Mesendoderm (in vitro differentiated cells): ENCODE data around the gene AMMECR1L.
"Not testable (repeated sequence)": the region's sequence is repeated elsewhere in the genome, so short reads cannot be mapped to it uniquely, and the experiment has no call there.

Source experiments
- DNase-seq: peaks from one replicate; pipeline ENCODE4 v3.0.0; 2013
- H2AK5ac ChIP-seq: 2 replicates; pipeline ENCODE4 v1.6.1; 2013; ENCODE audit warnings: low read length, inconsistent platforms
- H2BK120ac ChIP-seq: 2 replicates; pipeline ENCODE4 v1.6.1; 2013; ENCODE audit warnings: low read depth, mild to moderate bottlenecking, low read length, moderate library complexity, mixed read lengths
- H2BK15ac ChIP-seq: replicated peaks from 2 replicates; pipeline ENCODE4 v1.6.1; 2013; ENCODE audit warnings: low read depth, mild to moderate bottlenecking, moderate library complexity
- H2BK5ac ChIP-seq: 2 replicates; pipeline ENCODE4 v1.6.1; 2013; ENCODE audit warnings: low read length, inconsistent platforms
- H3K18ac ChIP-seq: 2 replicates; pipeline ENCODE4 v1.6.1; 2013; ENCODE audit warnings: mild to moderate bottlenecking, low read length, mixed read lengths
- H3K23ac ChIP-seq: one replicate; pipeline ENCODE4 v1.6.1; 2013; ENCODE audit warnings: low read length
- H3K27ac ChIP-seq: 2 replicates; pipeline ENCODE4 v1.5.1; 2013; ENCODE audit warnings: low read depth, mild to moderate bottlenecking, inconsistent platforms, low read length, moderate library complexity
- H3K27me3 ChIP-seq: 2 replicates; pipeline ENCODE4 v1.6.1; 2013; ENCODE audit warnings: low read length, control low read depth, mild to moderate bottlenecking, inconsistent platforms; ENCODE audit not compliant: insufficient read depth, poor library complexity
- H3K36me3 ChIP-seq: 2 replicates; pipeline ENCODE4 v1.6.1; 2013; ENCODE audit warnings: low read length, inconsistent platforms; ENCODE audit not compliant: control insufficient read depth, insufficient read depth
- H3K4ac ChIP-seq: one replicate; pipeline ENCODE4 v1.6.1; 2013; ENCODE audit warnings: low read depth, mild to moderate bottlenecking, low read length, moderate library complexity
- H3K4me1 ChIP-seq: 2 replicates; pipeline ENCODE4 v1.6.1; 2013; ENCODE audit warnings: low read depth, low read length, inconsistent platforms; ENCODE audit not compliant: control insufficient read depth
- H3K4me2 ChIP-seq: 2 replicates; pipeline ENCODE4 v1.6.1; 2013; ENCODE audit warnings: low read length
- H3K4me3 ChIP-seq: 2 replicates; pipeline ENCODE4 v1.5.1; 2013; ENCODE audit warnings: mild to moderate bottlenecking, low read length
- H3K56ac ChIP-seq: one replicate; pipeline ENCODE4 v1.6.1; 2013; ENCODE audit warnings: low read length
- H3K79me1 ChIP-seq: 2 replicates; pipeline ENCODE4 v1.6.1; 2013; ENCODE audit warnings: low read length, inconsistent platforms
- H3K79me2 ChIP-seq: 2 replicates; pipeline ENCODE4 v1.6.1; 2013; ENCODE audit warnings: mild to moderate bottlenecking, low read length; ENCODE audit not compliant: control insufficient read depth, insufficient read depth
- H3K9ac ChIP-seq: 2 replicates; pipeline ENCODE4 v1.6.1; 2013; ENCODE audit warnings: low read length, inconsistent platforms
- H4K5ac ChIP-seq: one replicate; pipeline ENCODE4 v1.6.1; 2013; ENCODE audit warnings: low read length
- H4K8ac ChIP-seq: one replicate; pipeline ENCODE4 v1.6.1; 2013; ENCODE audit warnings: low read depth, mild to moderate bottlenecking, control low read depth, low read length, moderate library complexity
- WGBS: extraction: QIAGEN DNeasy Blood & Tissue Kit; methylation state at CpG from one replicate; pipeline ENCODE4 v1.1.7; 2013; ENCODE audit warnings: low lambda C conversion rate, missing lambda C conversion rate; ENCODE audit not compliant: insufficient coverage; ENCODE audit errors: extremely low coverage; 5-methylcytosine and 5-hydroxymethylcytosine counted together

The AMMECR1L gene

GRCh38 chr2:127891811-127892210, 6.1 kb upstream of the AMMECR1L start:
- no peak overlapping the region for H4K8ac ChIP-seq
- WGBS = no CpG with 5 or more reads among the region's 5 CpGs

GRCh38 chr2:127890756-127891155, 5.0 kb upstream of the AMMECR1L start:
- not testable (repeated sequence) for H3K27me3 ChIP-seq, H2BK15ac ChIP-seq
- WGBS = no CpG with 5 or more reads among the region's 7 CpGs

More at GRCh38 chr2:127891811-127892210, 6.1 kb upstream of the AMMECR1L start:
- no peak overlapping the region for H3K56ac ChIP-seq
- no peak overlapping the region for H3K27ac ChIP-seq
- peaks cover 2% of the 10 kb centered on the region for H3K79me1 ChIP-seq
- no peak overlapping the region for H2AK5ac ChIP-seq
- no peaks in the 10 kb centered on the region for H3K36me3 ChIP-seq
- H3K4me3 ChIP-seq = no peak overlapping the region
- no peak overlapping the region for H3K23ac ChIP-seq
- no peak overlapping the region for H3K4ac ChIP-seq
- H3K9ac ChIP-seq = no peak overlapping the region
- H2BK5ac ChIP-seq = no peak overlapping the region
- DNase-seq = peak; percentile 30
- no peaks in the 10 kb centered on the region for H3K79me2 ChIP-seq
- H3K18ac ChIP-seq = no peak overlapping the region
- H2BK15ac ChIP-seq = no peak overlapping the region
- no peak overlapping the region for H4K5ac ChIP-seq
- H2BK120ac ChIP-seq = no peak overlapping the region
- H3K4me1 ChIP-seq = peaks cover 4% of the 10 kb centered on the region
- no peaks in the 10 kb centered on the region for H3K27me3 ChIP-seq
- no peak overlapping the region for H3K4me2 ChIP-seq

GRCh38 chr2:127888772-127889171, 3.0 kb upstream of the AMMECR1L start:
- no CpG with 5 or more reads among the region's 1 CpG for WGBS
- no peak overlapping the region for H3K18ac ChIP-seq
- no peak overlapping the region for H3K9ac ChIP-seq
- H2BK15ac ChIP-seq = no peak overlapping the region
- H2BK120ac ChIP-seq = no peak overlapping the region
- no peak overlapping the region for H3K4ac ChIP-seq
- no peak overlapping the region for H3K23ac ChIP-seq
- H3K4me3 ChIP-seq = no peak overlapping the region
- H3K36me3 ChIP-seq = no peaks in the 10 kb centered on the region
- no peak for DNase-seq
- no peak overlapping the region for H2AK5ac ChIP-seq
- peaks cover 4% of the 10 kb centered on the region for H3K4me1 ChIP-seq
- no peak overlapping the region for H4K5ac ChIP-seq
- peaks cover 7% of the 10 kb centered on the region for H3K79me1 ChIP-seq
- H4K8ac ChIP-seq = no peak overlapping the region
- no peaks in the 10 kb centered on the region for H3K27me3 ChIP-seq
- no peak overlapping the region for H3K27ac ChIP-seq
- H3K56ac ChIP-seq = no peak overlapping the region
- H3K4me2 ChIP-seq = no peak overlapping the region
- H3K79me2 ChIP-seq = peaks cover 13% of the 10 kb centered on the region
- H2BK5ac ChIP-seq = no peak overlapping the region

More at GRCh38 chr2:127890756-127891155, 5.0 kb upstream of the AMMECR1L start:
- H3K23ac ChIP-seq, H4K8ac ChIP-seq, H3K56ac ChIP-seq, H3K9ac ChIP-seq, H2BK5ac ChIP-seq, H3K18ac ChIP-seq, H4K5ac ChIP-seq, H3K4ac ChIP-seq, H2BK120ac ChIP-seq, DNase-seq, H3K36me3 ChIP-seq, H3K4me3 ChIP-seq, H2AK5ac ChIP-seq, H3K4me2 ChIP-seq, H3K4me1 ChIP-seq, H3K27ac ChIP-seq, H3K79me1 ChIP-seq, H3K79me2 ChIP-seq: not testable (repeated sequence)

GRCh38 chr2:127887776-127888130, 2.0 kb upstream of the AMMECR1L start:
- H3K4me3 ChIP-seq = no peak overlapping the region
- no peak overlapping the region for H3K56ac ChIP-seq
- H3K4ac ChIP-seq = no peak overlapping the region
- no peaks in the 10 kb centered on the region for H3K36me3 ChIP-seq
- H2BK120ac ChIP-seq = no peak overlapping the region
- peaks cover 7% of the 10 kb centered on the region for H3K79me1 ChIP-seq
- H3K18ac ChIP-seq = no peak overlapping the region
- H3K23ac ChIP-seq = no peak overlapping the region
- H2AK5ac ChIP-seq = no peak overlapping the region
- H3K9ac ChIP-seq = peak overlapping the region; percentile 66
- peaks cover 4% of the 10 kb centered on the region for H3K4me1 ChIP-seq
- no peak overlapping the region for H2BK15ac ChIP-seq
- H4K5ac ChIP-seq = no peak overlapping the region
- H3K27ac ChIP-seq = no peak overlapping the region
- H3K4me2 ChIP-seq = no peak overlapping the region
- DNase-seq = no peak
- H2BK5ac ChIP-seq = no peak overlapping the region
- H3K79me2 ChIP-seq = peaks cover 18% of the 10 kb centered on the region
- no peaks in the 10 kb centered on the region for H3K27me3 ChIP-seq
- no peak overlapping the region for H4K8ac ChIP-seq
- WGBS = no CpG with 5 or more reads among the region's 1 CpG

- peaks cover 20% of the 10 kb centered on the region for H3K79me2 ChIP-seq
- no peak overlapping the region for H2BK15ac ChIP-seq
- WGBS = no CpG with 5 or more reads among the region's 8 CpGs
- no peak overlapping the region for H2BK120ac ChIP-seq
- peaks cover 4% of the 10 kb centered on the region for H3K4me1 ChIP-seq
- H3K23ac ChIP-seq = no peak overlapping the region
- no peaks in the 10 kb centered on the region for H3K36me3 ChIP-seq
- no peak overlapping the region for H3K4ac ChIP-seq
- H3K27me3 ChIP-seq = no peaks in the 10 kb centered on the region
- peaks cover 7% of the 10 kb centered on the region for H3K79me1 ChIP-seq
- H4K5ac ChIP-seq = no peak overlapping the region
- H3K4me3 ChIP-seq = no peak overlapping the region
- peak overlapping the region; percentile 66 for H3K9ac ChIP-seq
- no peak for DNase-seq
- H2AK5ac ChIP-seq = no peak overlapping the region
- no peak overlapping the region for H2BK5ac ChIP-seq
- peak overlapping the region; percentile 78 for H3K56ac ChIP-seq
- no peak overlapping the region for H3K18ac ChIP-seq
- H3K4me2 ChIP-seq = peak overlapping the region; percentile 48
- no peak overlapping the region for H3K27ac ChIP-seq
- H4K8ac ChIP-seq = no peak overlapping the region
Observed at GRCh38 chr2:127887082-127887775, 1.5 kb upstream of the AMMECR1L start.

GRCh38 chr2:127886593-127886935, 808 bp upstream of the AMMECR1L start:
- Histone ChIP-seq H3K56ac (peak overlapping the region; percentile 92), H3K79me2 (peaks cover 25% of the 10 kb centered on the region), H3K27ac (peak overlapping the region; percentile 68), H3K4me3 (peak overlapping the region; percentile 29), H3K9ac (peak overlapping the region; percentile 68)
- not testable (repeated sequence) for H2AK5ac ChIP-seq, H2BK120ac ChIP-seq, H3K18ac ChIP-seq, H2BK15ac ChIP-seq, H3K23ac ChIP-seq, H2BK5ac ChIP-seq, DNase-seq, H3K4me2 ChIP-seq, H4K5ac ChIP-seq, H3K27me3 ChIP-seq, H3K36me3 ChIP-seq, H4K8ac ChIP-seq, H3K4me1 ChIP-seq, H3K79me1 ChIP-seq, H3K4ac ChIP-seq
- no CpG with 5 or more reads among the region's 32 CpGs for WGBS
